Measurements from ENCODE around the gene LRG1. TPM values are rescaled to one million over a fixed set of nuclear protein-coding genes. Genes with fewer than 3 reads are reported as not detected.

The LRG1 gene
- total RNA-seq, 1 experiment from 2014 or later: 0.81 TPM

GRCh38 chr19:4576016-4576933 lies 36.4 kb upstream of the LRG1 start:
- H3K27me3 Mint-ChIP-seq (ENCODE audit: low read depth): peaks cover 4% of the 10 kb centered on the region
- ChIA-PET POLR2A (interaction anchor here (1.8 kb wide), 1 partner anchor 60 kb away, joined by 6 read pairs; no protein-coding TSS in a partner anchor), CTCF (interaction anchor here (0.6 to 14.6 kb wide), 21 partner anchors 9 to 233 kb away, joined by 3 to 217 read pairs (median 6); partner anchors contain the start of genes CHAF1A, LRG1 and PLIN5)
- DNase-seq (ENCODE audit: low spot score) (peak; percentile 89), ATAC-seq (peak; percentile 23)
- no peaks in the 10 kb centered on the region for H3K36me3 Mint-ChIP-seq
- H3K4me3 Mint-ChIP-seq: peak overlapping the region; percentile 28; the same call in 1 of the 2 replicates
- no peaks in the 10 kb centered on the region for H3K9me3 Mint-ChIP-seq
- peak overlapping the region; percentile 78; the same call in 1 of the 2 replicates for H3K27ac Mint-ChIP-seq
- TF ChIP-seq SP1 (CRISPR knock-in tag; conservative IDR thresholded peaks at IDR 0.05): 0 out of 2 replicates have a peak, but pooled peaks have one; percentile 25
- 0 out of 2 replicates have a peak, but pooled peaks have one; percentile 26 for TF ChIP-seq TEAD1 (CRISPR knock-in tag; IDR thresholded peaks at IDR 0.05)
- TF ChIP-seq, protein P1, sequence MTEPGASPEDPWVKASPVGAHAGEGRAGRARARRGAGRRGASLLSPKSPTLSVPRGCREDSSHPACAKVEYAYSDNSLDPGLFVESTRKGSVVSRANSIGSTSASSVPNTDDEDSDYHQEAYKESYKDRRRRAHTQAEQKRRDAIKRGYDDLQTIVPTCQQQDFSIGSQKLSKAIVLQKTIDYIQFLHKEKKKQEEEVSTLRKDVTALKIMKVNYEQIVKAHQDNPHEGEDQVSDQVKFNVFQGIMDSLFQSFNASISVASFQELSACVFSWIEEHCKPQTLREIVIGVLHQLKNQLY (CRISPR knock-in tag; IDR thresholded peaks at IDR 0.05): no peak
- 0 out of 2 replicates have a peak, but pooled peaks have one; percentile 55 for TF ChIP-seq ZNF121 (CRISPR knock-in tag; IDR thresholded peaks at IDR 0.05)
- TF ChIP-seq ZSCAN18 (CRISPR knock-in tag; IDR thresholded peaks at IDR 0.05): 0 out of 2 replicates have a peak, but pooled peaks have one; percentile 29
- TF ChIP-seq ATF3 (CRISPR knock-in tag; conservative IDR thresholded peaks at IDR 0.05): no peak
- TF ChIP-seq FOXP1 (CRISPR knock-in tag; IDR thresholded peaks at IDR 0.05; ENCODE audit: borderline replicate concordance): peak; percentile 52; the same call in 1 of the 2 replicates
- no peak for TF ChIP-seq ZNF416 (CRISPR knock-in tag; IDR thresholded peaks at IDR 0.05)
- peak; percentile 74 for TF ChIP-seq CTCF (IDR thresholded peaks at IDR 0.05)
- TF ChIP-seq GTF2I (CRISPR knock-in tag; conservative IDR thresholded peaks at IDR 0.05): peak; percentile 100
- H3K4me1 Mint-ChIP-seq: peaks cover 25% of the 10 kb centered on the region

- ATAC-seq: peak; percentile 66
- ChIA-PET CTCF (interaction anchor here (0.6 to 14.6 kb wide), 19 partner anchors 9 to 234 kb away, joined by 3 to 217 read pairs (median 6); partner anchors contain the start of genes CHAF1A, LRG1 and PLIN5), POLR2A (interaction anchor here (1.8 kb wide), 1 partner anchor 61 kb away, joined by 6 read pairs; no protein-coding TSS in a partner anchor)
- Mint-ChIP-seq H3K27me3 (ENCODE audit: low read depth) (peaks cover 4% of the 10 kb centered on the region), H3K36me3 (no peaks in the 10 kb centered on the region), H3K9me3 (no peaks in the 10 kb centered on the region), H3K4me3 (peak overlapping the region; percentile 28; the same call in 1 of the 2 replicates), H3K4me1 (peaks cover 25% of the 10 kb centered on the region), H3K27ac (peak overlapping the region; percentile 29)
- DNase-seq (ENCODE audit: low spot score): peak; percentile 60
- TF ChIP-seq ZNF121 (CRISPR knock-in tag; IDR thresholded peaks at IDR 0.05) (no peak), ESRRA (CRISPR knock-in tag; IDR thresholded peaks at IDR 0.05; ENCODE audit: borderline replicate concordance) (no peak), NR2C2 (CRISPR knock-in tag; IDR thresholded peaks at IDR 0.05) (no peak), TEAD4 (CRISPR knock-in tag; IDR thresholded peaks at IDR 0.05) (no peak), MXD4 (CRISPR knock-in tag; IDR thresholded peaks at IDR 0.05; ENCODE audit: borderline replicate concordance) (no peak), NR3C1 (CRISPR knock-in tag; conservative IDR thresholded peaks at IDR 0.05; ENCODE audit: low read depth) (no peak), ZNF512 (CRISPR knock-in tag; IDR thresholded peaks at IDR 0.05; ENCODE audit: borderline replicate concordance) (no peak)
- TF ChIP-seq, protein P2, sequence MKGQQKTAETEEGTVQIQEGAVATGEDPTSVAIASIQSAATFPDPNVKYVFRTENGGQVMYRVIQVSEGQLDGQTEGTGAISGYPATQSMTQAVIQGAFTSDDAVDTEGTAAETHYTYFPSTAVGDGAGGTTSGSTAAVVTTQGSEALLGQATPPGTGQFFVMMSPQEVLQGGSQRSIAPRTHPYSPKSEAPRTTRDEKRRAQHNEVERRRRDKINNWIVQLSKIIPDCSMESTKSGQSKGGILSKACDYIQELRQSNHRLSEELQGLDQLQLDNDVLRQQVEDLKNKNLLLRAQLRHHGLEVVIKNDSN (CRISPR knock-in tag; IDR thresholded peaks at IDR 0.05): no peak
- TF ChIP-seq, protein P3, sequence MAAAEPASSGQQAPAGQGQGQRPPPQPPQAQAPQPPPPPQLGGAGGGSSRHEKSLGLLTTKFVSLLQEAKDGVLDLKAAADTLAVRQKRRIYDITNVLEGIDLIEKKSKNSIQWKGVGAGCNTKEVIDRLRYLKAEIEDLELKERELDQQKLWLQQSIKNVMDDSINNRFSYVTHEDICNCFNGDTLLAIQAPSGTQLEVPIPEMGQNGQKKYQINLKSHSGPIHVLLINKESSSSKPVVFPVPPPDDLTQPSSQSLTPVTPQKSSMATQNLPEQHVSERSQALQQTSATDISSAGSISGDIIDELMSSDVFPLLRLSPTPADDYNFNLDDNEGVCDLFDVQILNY (CRISPR knock-in tag; IDR thresholded peaks at IDR 0.05): 0 out of 2 replicates have a peak, but pooled peaks have one; percentile 45
- TF ChIP-seq, protein P4, sequence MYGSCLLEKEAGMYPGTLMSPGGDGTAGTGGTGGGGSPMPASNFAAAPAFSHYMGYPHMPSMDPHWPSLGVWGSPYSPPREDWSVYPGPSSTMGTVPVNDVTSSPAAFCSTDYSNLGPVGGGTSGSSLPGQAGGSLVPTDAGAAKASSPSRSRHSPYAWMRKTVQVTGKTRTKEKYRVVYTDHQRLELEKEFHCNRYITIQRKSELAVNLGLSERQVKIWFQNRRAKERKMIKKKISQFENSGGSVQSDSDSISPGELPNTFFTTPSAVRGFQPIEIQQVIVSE (CRISPR knock-in tag; IDR thresholded peaks at IDR 0.05; ENCODE audit: borderline replicate concordance): no peak
Measured at GRCh38 chr19:4575267-4576015, 35.6 kb upstream of the LRG1 start.

Measured in WTC11 (cell line).